Raji (cell line): Measurements from ENCODE around the gene RXRG.

Experiments
- POLR2A ChIP-seq: IDR thresholded peaks from 2 replicates; pipeline ENCODE4 v1.6.1; 2011; ENCODE audit warnings: low read depth, low read length, control low read depth; ENCODE audit not compliant: insufficient read depth

RXRG gene

GRCh38 chr1:165367375-165367993 lies 77.4 kb downstream of the RXRG start:
- TF ChIP-seq POLR2A = no peak

GRCh38 chr1:165365341-165365740 lies 79.6 kb downstream of the RXRG start:
- TF ChIP-seq POLR2A = no peak

GRCh38 chr1:165364568-165365133 lies 80.3 kb downstream of the RXRG start:
- no peak for TF ChIP-seq POLR2A

GRCh38 chr1:165356876-165357275 lies 88.0 kb downstream of the RXRG start:
- TF ChIP-seq POLR2A = no peak

GRCh38 chr1:165355977-165356811 lies 88.7 kb downstream of the RXRG start, which contains the start of gene LMX1A:
Gene LMX1A (minus strand): TSS chr1:165356715. CDS start chr1:165355559, 1,156 bp downstream.
- TF ChIP-seq POLR2A = no peak

- TF ChIP-seq POLR2A = no peak
Measured at GRCh38 chr1:165355139-165355976, 89.6 kb downstream of the RXRG start.

GRCh38 chr1:165354739-165355138 lies 90.2 kb downstream of the RXRG start:
- TF ChIP-seq POLR2A = no peak

- TF ChIP-seq POLR2A = no peak
Measured at GRCh38 chr1:165353731-165354671, 90.9 kb downstream of the RXRG start.

- TF ChIP-seq POLR2A = no peak
Measured at GRCh38 chr1:165352442-165353293, 92.3 kb downstream of the RXRG start.

GRCh38 chr1:165351863-165352441 lies 93.0 kb downstream of the RXRG start:
- TF ChIP-seq POLR2A = no peak
